ENCODE data around the gene CNGA3. TPM values are rescaled to one million over a fixed set of nuclear protein-coding genes. Genes with fewer than 3 reads are reported as not detected.

The CNGA3 gene
- total RNA-seq, 1 donor from 2014 or later, result 7.6 TPM

GRCh38 chr2:98341241-98341640 lies 5.0 kb upstream of the CNGA3 start:
- Mint-ChIP-seq H3K27ac (ENCODE audit: unreplicated experiment) (no peak overlapping the region), H3K27me3 (ENCODE audit: unreplicated experiment) (peaks cover 6% of the 10 kb centered on the region), H3K36me3 (ENCODE audit: unreplicated experiment) (peaks cover 13% of the 10 kb centered on the region), H3K4me3 (ENCODE audit: unreplicated experiment) (no peak overlapping the region), H3K9me3 (ENCODE audit: unreplicated experiment) (peaks cover 10% of the 10 kb centered on the region), H3K4me1 (ENCODE audit: low read depth, unreplicated experiment) (peaks cover 25% of the 10 kb centered on the region)
- no peak for TF ChIP-seq CTCF (IDR thresholded peaks at IDR 0.05; ENCODE audit: partially characterized antibody, unreplicated experiment)
- DNase-seq, result no peak

GRCh38 chr2:98343285-98343684 lies 3.0 kb upstream of the CNGA3 start:
- peaks cover 32% of the 10 kb centered on the region for H3K4me1 Mint-ChIP-seq (ENCODE audit: low read depth, unreplicated experiment)

GRCh38 chr2:98347298-98348065 lies 1.2 kb downstream of the CNGA3 start:
- H3K27me3 Mint-ChIP-seq (ENCODE audit: unreplicated experiment), result peaks cover 17% of the 10 kb centered on the region
- H3K36me3 Mint-ChIP-seq (ENCODE audit: unreplicated experiment), result peaks cover 13% of the 10 kb centered on the region
- peak overlapping the region; percentile 87 for H3K4me3 Mint-ChIP-seq (ENCODE audit: unreplicated experiment)
- H3K27ac Mint-ChIP-seq (ENCODE audit: unreplicated experiment), result peak overlapping the region; percentile 98
- DNase-seq, result peak; percentile 81
- H3K4me1 Mint-ChIP-seq (ENCODE audit: low read depth, unreplicated experiment), result peaks cover 46% of the 10 kb centered on the region
- peaks cover 26% of the 10 kb centered on the region for H3K9me3 Mint-ChIP-seq (ENCODE audit: unreplicated experiment)
- no peak for TF ChIP-seq CTCF (IDR thresholded peaks at IDR 0.05; ENCODE audit: partially characterized antibody, unreplicated experiment)

More at GRCh38 chr2:98343285-98343684, 3.0 kb upstream of the CNGA3 start:
- Mint-ChIP-seq H3K36me3 (ENCODE audit: unreplicated experiment) (peaks cover 10% of the 10 kb centered on the region), H3K4me3 (ENCODE audit: unreplicated experiment) (peak overlapping the region; percentile 48), H3K27me3 (ENCODE audit: unreplicated experiment) (peaks cover 12% of the 10 kb centered on the region), H3K9me3 (ENCODE audit: unreplicated experiment) (peaks cover 14% of the 10 kb centered on the region), H3K27ac (ENCODE audit: unreplicated experiment) (peak overlapping the region; percentile 77)
- TF ChIP-seq CTCF (IDR thresholded peaks at IDR 0.05; ENCODE audit: partially characterized antibody, unreplicated experiment), result no peak
- no peak for DNase-seq

GRCh38 chr2:98348066-98348561 lies 1.9 kb downstream of the CNGA3 start:
- peaks cover 26% of the 10 kb centered on the region for H3K9me3 Mint-ChIP-seq (ENCODE audit: unreplicated experiment)
- peak overlapping the region; percentile 98 for H3K27ac Mint-ChIP-seq (ENCODE audit: unreplicated experiment)
- DNase-seq, result peak; percentile 93
- peak overlapping the region; percentile 87 for H3K4me3 Mint-ChIP-seq (ENCODE audit: unreplicated experiment)
- H3K36me3 Mint-ChIP-seq (ENCODE audit: unreplicated experiment), result peaks cover 13% of the 10 kb centered on the region
- H3K27me3 Mint-ChIP-seq (ENCODE audit: unreplicated experiment), result peaks cover 17% of the 10 kb centered on the region
- TF ChIP-seq CTCF (IDR thresholded peaks at IDR 0.05; ENCODE audit: partially characterized antibody, unreplicated experiment), result no peak
- peaks cover 41% of the 10 kb centered on the region for H3K4me1 Mint-ChIP-seq (ENCODE audit: low read depth, unreplicated experiment)

GRCh38 chr2:98350411-98350810 lies 4.2 kb downstream of the CNGA3 start:
- H3K4me1 Mint-ChIP-seq (ENCODE audit: low read depth, unreplicated experiment), result peaks cover 28% of the 10 kb centered on the region
- H3K27me3 Mint-ChIP-seq (ENCODE audit: unreplicated experiment), result peaks cover 16% of the 10 kb centered on the region
- peaks cover 10% of the 10 kb centered on the region for H3K36me3 Mint-ChIP-seq (ENCODE audit: unreplicated experiment)
- no peak overlapping the region for H3K27ac Mint-ChIP-seq (ENCODE audit: unreplicated experiment)
- no peak for TF ChIP-seq CTCF (IDR thresholded peaks at IDR 0.05; ENCODE audit: partially characterized antibody, unreplicated experiment)
- H3K9me3 Mint-ChIP-seq (ENCODE audit: unreplicated experiment), result peaks cover 25% of the 10 kb centered on the region
- H3K4me3 Mint-ChIP-seq (ENCODE audit: unreplicated experiment), result no peak overlapping the region
- DNase-seq, result no peak
